OCI-LY1 (cell line): ENCODE data around the gene RPS6KA3.

ENCODE experiments used
- H2AFZ ChIP-seq: fragments of 200-600 bp; sonication (generic), shearing (Covaris generic); 2 replicates; pipeline ENCODE4 v1.6.0; 2014; ENCODE audit warnings: antibody characterized with exemption, mild to moderate bottlenecking, low read length
- H3F3A ChIP-seq: fragments of 200-600 bp; sonication (generic), shearing (Covaris generic); 2 replicates; pipeline ENCODE4 v1.6.0; 2014; ENCODE audit warnings: mild to moderate bottlenecking, antibody characterized with exemption, low read length, moderate library complexity; ENCODE audit not compliant: insufficient read depth
- H3K27ac ChIP-seq: fragments of 200-600 bp; sonication (generic); 2 replicates; pipeline ENCODE4 v1.5.1; 2014; ENCODE audit warnings: low read length, mixed run types, mild to moderate bottlenecking, low read depth; ENCODE audit not compliant: poor library complexity, severe bottlenecking
- H3K27me3 ChIP-seq: fragments of 200-600 bp; sonication (generic); 2 replicates; pipeline ENCODE4 v1.6.0; 2014; ENCODE audit warnings: antibody characterized with exemption, mild to moderate bottlenecking, low read length, moderate library complexity; ENCODE audit not compliant: insufficient read depth
- H3K36me3 ChIP-seq: fragments of 200-600 bp; sonication (generic); 2 replicates; pipeline ENCODE4 v1.6.1; 2014; ENCODE audit warnings: mild to moderate bottlenecking, antibody characterized with exemption, low read length, moderate library complexity, mixed read lengths; ENCODE audit not compliant: insufficient read depth
- H3K4me1 ChIP-seq: fragments of 200-600 bp; sonication (generic); 2 replicates; pipeline ENCODE4 v1.5.1; 2014; ENCODE audit warnings: mild to moderate bottlenecking, low read length, moderate library complexity; ENCODE audit not compliant: insufficient read depth, severe bottlenecking
- H3K4me2 ChIP-seq: fragments of 200-600 bp; sonication (generic), shearing (Covaris generic); 2 replicates; pipeline ENCODE4 v1.6.1; 2014; ENCODE audit warnings: low read length
- H3K4me3 ChIP-seq: fragments of 200-600 bp; sonication (generic); 2 replicates; pipeline ENCODE4 v1.5.1; 2014; ENCODE audit warnings: low read length, low read depth, mild to moderate bottlenecking, mixed read lengths; ENCODE audit not compliant: poor library complexity, severe bottlenecking
- H3K79me2 ChIP-seq: fragments of 200-600 bp; shearing (Covaris generic); 2 replicates; pipeline ENCODE4 v1.6.1; 2016; ENCODE audit warnings: mixed run types, low read length, mixed read lengths; ENCODE audit not compliant: insufficient read depth
- H3K9ac ChIP-seq: fragments of 200-600 bp; sonication (generic), shearing (Covaris generic); 2 replicates; pipeline ENCODE4 v1.6.1; 2014; ENCODE audit warnings: mild to moderate bottlenecking, low read length, mixed read lengths
- H3K9me2 ChIP-seq: fragments of 200-600 bp; sonication (generic), shearing (Covaris generic); 2 replicates; pipeline ENCODE4 v1.6.1; 2014; ENCODE audit warnings: low read depth, mild to moderate bottlenecking, low read length, mixed read lengths
- H3K9me3 ChIP-seq: fragments of 200-600 bp; shearing (Covaris generic); 2 replicates; pipeline ENCODE4 v1.6.1; 2014; ENCODE audit warnings: low read length, mixed read lengths
- H4K20me1 ChIP-seq: fragments of 200-600 bp; sonication (generic), shearing (Covaris generic); 2 replicates; pipeline ENCODE4 v1.6.0; 2016; ENCODE audit warnings: mild to moderate bottlenecking, low read length; ENCODE audit not compliant: insufficient read depth
- CTCF ChIP-seq: fragments of 200-600 bp; sonication (generic), shearing (Covaris generic); IDR thresholded peaks from 2 replicates; pipeline ENCODE4 v1.5.1; 2017; ENCODE audit warnings: mild to moderate bottlenecking, antibody characterized with exemption, low read length, moderate library complexity, mixed read lengths
- EZH2 ChIP-seq: fragments of 200-600 bp; sonication (generic), shearing (Covaris generic); IDR thresholded peaks from 2 replicates; pipeline ENCODE4 v1.8.0; 2017; ENCODE audit warnings: borderline replicate concordance, mixed run types, mild to moderate bottlenecking, antibody characterized with exemption, low read length, moderate library complexity, mixed read lengths

The RPS6KA3 gene

GRCh38 chrX:20224814-20225487 is 41.8 kb downstream of the RPS6KA3 start:
- Histone ChIP-seq H3K9ac (no peak overlapping the region), H3K27me3 (no peaks in the 10 kb centered on the region), H3K9me2 (no peaks in the 10 kb centered on the region), H3K79me2 (no peaks in the 10 kb centered on the region), H2AFZ (no peak overlapping the region), H3K9me3 (no peaks in the 10 kb centered on the region), H3K36me3 (no peaks in the 10 kb centered on the region; the same call in 1 of the 2 replicates), H3F3A (no peaks in the 10 kb centered on the region), H3K4me1 (no peaks in the 10 kb centered on the region), H3K27ac (no peak overlapping the region), H3K4me3 (no peak overlapping the region), H4K20me1 (no peaks in the 10 kb centered on the region), H3K4me2 (no peak overlapping the region)
- TF ChIP-seq EZH2: no peak
- TF ChIP-seq CTCF: no peak

- Histone ChIP-seq H3K27ac (no peak overlapping the region), H3K4me3 (no peak overlapping the region), H3K36me3 (no peaks in the 10 kb centered on the region), H3K79me2 (no peaks in the 10 kb centered on the region), H3K9ac (no peak overlapping the region), H3K27me3 (no peaks in the 10 kb centered on the region), H2AFZ (no peak overlapping the region), H3K4me1 (no peaks in the 10 kb centered on the region), H3K9me2 (no peaks in the 10 kb centered on the region), H3K4me2 (no peak overlapping the region), H3F3A (no peaks in the 10 kb centered on the region), H4K20me1 (no peaks in the 10 kb centered on the region), H3K9me3 (no peaks in the 10 kb centered on the region)
- TF ChIP-seq CTCF: no peak
- no peak for TF ChIP-seq EZH2
Measured at GRCh38 chrX:20221902-20222301, 44.8 kb downstream of the RPS6KA3 start.

GRCh38 chrX:20218836-20219505 is 47.7 kb downstream of the RPS6KA3 start:
- H3K4me1 ChIP-seq: no peaks in the 10 kb centered on the region
- H3K79me2 ChIP-seq: no peaks in the 10 kb centered on the region
- no peak overlapping the region for H3K4me2 ChIP-seq
- H3F3A ChIP-seq: no peaks in the 10 kb centered on the region
- H3K27ac ChIP-seq: no peak overlapping the region
- no peaks in the 10 kb centered on the region for H3K36me3 ChIP-seq
- H4K20me1 ChIP-seq: no peaks in the 10 kb centered on the region
- H3K9me2 ChIP-seq: no peaks in the 10 kb centered on the region
- H3K9ac ChIP-seq: no peak overlapping the region
- TF ChIP-seq CTCF (no peak), EZH2 (no peak)
- H3K9me3 ChIP-seq: no peaks in the 10 kb centered on the region
- no peak overlapping the region for H3K4me3 ChIP-seq
- no peak overlapping the region for H2AFZ ChIP-seq
- H3K27me3 ChIP-seq: no peaks in the 10 kb centered on the region
